ACHN (cell line): ENCODE measurements around the gene GMDS.

Experiments
- DNase-seq: peaks from one replicate; pipeline ENCODE4 v3.0.0-alpha.2; 2015
- in situ Hi-C: cut with HindIII; loops from 2 replicates; pipeline ENCODE4 v1.10.0; 2017; ENCODE audit warnings: low sequenced_read_pairs, low pct_ligation_motif_present, low pct_unique_long_range_greater_than_20kb

Gene GMDS

DNA sequence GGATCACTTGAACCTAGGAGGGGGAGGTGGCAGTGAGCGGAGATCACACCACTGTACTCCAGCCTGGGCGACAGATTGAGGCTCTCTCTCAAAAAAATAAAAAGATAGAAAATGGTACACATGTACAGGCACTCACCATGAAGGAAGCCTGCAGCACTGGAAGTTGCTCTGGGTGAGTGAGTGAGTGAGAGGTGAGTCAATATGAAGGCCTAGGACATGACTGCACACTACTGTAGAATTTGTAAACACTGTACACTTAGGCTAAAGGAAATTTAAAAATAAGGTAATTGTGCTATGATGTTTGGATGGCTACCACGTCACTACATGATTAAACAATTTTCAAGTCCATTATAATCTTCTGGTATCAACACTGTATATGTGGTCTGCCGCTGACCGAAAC is 419.5 kb downstream of the GMDS start:
- DNase-seq, result no peak
- in situ Hi-C loops, result no loop called here

DNA sequence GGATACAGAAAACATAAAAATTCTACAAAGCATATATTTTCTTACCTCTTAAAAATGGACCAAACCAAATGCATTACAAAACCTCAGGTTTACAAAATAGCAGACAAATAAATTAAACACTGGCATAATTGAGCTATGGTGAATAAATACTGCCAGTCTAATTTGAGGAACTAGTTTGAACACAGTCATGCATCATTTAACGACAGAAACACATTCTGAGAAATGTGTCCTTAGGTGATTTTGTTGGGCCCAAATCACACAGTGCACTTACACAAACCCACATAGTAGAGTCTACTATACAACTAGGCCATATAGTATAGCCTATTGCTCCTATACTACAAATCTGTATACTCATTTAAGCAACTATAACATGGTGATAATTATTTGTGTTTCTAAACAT is 420.1 kb downstream of the GMDS start:
- no peak for DNase-seq
- in situ Hi-C loops, result no loop called here

GRCh38 chr6:1821513-1822183 is 423.8 kb downstream of the GMDS start:
- DNase-seq, result no peak
- in situ Hi-C loops, result no loop called here

DNA sequence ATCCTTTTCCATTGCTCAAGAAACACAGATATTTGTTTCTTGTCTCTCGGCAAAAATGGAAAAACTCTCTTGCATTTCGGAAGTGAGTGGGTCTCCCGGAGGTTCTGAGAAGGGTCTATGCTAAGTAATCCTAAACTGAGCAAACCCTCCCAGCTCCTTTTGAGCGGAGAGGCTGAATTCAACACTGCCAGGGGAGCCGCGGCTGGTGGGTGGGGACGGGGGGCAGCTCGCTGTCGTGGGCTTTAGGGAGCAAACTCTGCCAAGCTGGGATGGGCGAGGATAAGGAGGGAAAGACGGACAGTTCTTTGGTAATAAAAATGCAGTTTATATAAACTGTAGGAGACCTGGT is 424.3 kb downstream of the GMDS start:
- DNase-seq, result no peak
- in situ Hi-C loops, result no loop called here

DNA sequence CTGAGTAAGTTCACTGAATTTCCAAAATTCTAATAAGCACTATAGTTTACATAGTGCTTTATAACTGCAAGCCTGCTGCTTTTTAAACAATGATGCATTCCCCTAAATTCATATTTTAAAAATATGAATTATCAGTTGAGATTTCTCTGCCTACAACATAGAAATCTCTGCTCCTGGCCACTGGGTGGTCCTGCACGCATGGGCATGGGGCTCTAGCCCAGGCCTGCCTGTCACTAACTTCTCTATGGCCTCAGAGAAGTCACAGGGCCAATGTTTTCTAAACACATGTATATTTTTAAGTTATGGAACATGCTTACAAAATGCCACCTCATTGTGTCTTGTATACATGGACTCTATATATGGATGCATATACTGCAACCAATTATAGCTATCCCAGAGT is 424.7 kb downstream of the GMDS start:
- in situ Hi-C loops, result no loop called here
- DNase-seq, result no peak

GRCh38 chr6:1820165-1820564 is 425.2 kb downstream of the GMDS start:
- DNase-seq, result no peak
- in situ Hi-C loops, result no loop called here

GRCh38 chr6:1819007-1819406 is 426.4 kb downstream of the GMDS start:
- in situ Hi-C loops, result no loop called here
- no peak for DNase-seq

GRCh38 chr6:1817033-1817761 is 428.2 kb downstream of the GMDS start:
- DNase-seq, result no peak
- in situ Hi-C loops, result no loop called here

- no peak for DNase-seq
- in situ Hi-C loops, result no loop called here
These were observed 429.5 kb downstream of the GMDS start for GRCh38 chr6:1815827-1816452.

GRCh38 chr6:1814279-1814678 is 431.1 kb downstream of the GMDS start:
- no peak for DNase-seq
- in situ Hi-C loops, result no loop called here

GRCh38 chr6:1812487-1812886 is 432.9 kb downstream of the GMDS start:
- in situ Hi-C loops, result no loop called here
- no peak for DNase-seq

DNA sequence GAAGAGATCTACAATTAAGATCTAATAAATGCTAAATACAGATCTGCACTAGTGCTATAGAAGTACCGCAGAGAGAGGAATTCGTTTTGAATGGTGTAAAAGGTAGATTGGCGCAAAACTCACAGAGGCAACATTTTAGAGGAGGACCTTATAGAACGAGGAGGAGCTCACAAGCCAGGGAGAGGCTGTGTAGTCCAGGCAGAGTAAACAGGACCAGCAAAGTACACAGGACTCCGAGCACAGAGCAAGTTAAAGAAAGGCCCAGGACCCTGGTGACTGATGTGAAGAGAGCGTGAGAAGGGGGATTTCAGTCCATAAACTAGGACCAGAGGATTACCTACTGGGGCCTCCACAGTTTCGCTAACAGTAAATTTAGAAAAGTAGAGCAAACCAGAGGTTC is 433.4 kb downstream of the GMDS start:
- in situ Hi-C loops, result no loop called here
- DNase-seq, result no peak

DNA sequence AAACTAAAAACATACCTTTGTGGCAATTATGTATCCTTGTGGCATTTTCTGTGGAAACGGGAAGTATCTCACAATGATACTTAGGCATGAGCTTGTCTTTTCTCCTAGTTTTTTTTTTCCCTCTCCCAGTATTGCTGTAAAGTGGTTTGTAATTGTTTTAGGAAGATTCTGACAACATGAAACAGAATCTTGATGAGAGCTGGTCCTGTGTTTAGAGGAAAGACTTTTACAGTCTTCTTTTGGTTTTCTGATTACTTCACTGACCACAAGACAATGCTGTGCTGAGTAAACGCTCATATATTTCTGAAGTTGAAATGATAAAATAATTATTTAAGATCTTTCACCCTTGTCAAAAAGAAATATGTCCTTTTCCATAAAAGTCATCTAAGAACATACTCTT is 434.5 kb downstream of the GMDS start:
- DNase-seq, result no peak
- in situ Hi-C loops, result no loop called here

GRCh38 chr6:1809291-1809988 is 436.0 kb downstream of the GMDS start:
- DNase-seq, result no peak
- in situ Hi-C loops, result no loop called here

- in situ Hi-C loops, result no loop called here
- no peak for DNase-seq
These were observed 438.5 kb downstream of the GMDS start for GRCh38 chr6:1806935-1807334.

- no peak for DNase-seq
- in situ Hi-C loops, result no loop called here
These were observed 442.7 kb downstream of the GMDS start for GRCh38 chr6:1802491-1803395.

GRCh38 chr6:1801401-1801800 is 444.0 kb downstream of the GMDS start:
- no peak for DNase-seq
- in situ Hi-C loops, result no loop called here

DNA sequence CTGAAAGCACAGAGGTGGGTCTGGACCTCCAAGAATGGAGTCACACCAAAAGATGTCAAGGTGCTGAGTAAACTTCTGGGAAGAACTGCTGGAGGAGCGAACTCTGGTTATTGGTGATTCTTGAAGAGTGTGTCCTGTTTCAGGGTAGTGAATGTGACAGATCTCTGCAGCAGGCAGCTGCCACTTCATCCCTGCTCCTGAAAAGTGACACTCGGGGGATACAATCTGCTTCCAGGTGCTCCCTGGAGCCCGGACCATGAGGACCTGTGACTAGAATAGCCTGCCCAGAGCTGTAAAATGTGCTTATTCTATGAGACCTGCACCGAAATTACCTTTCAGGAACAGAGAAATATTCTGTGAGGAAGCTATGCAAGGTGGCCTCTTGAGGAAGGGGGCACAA is 444.6 kb downstream of the GMDS start:
- no peak for DNase-seq
- in situ Hi-C loops, result no loop called here

DNA sequence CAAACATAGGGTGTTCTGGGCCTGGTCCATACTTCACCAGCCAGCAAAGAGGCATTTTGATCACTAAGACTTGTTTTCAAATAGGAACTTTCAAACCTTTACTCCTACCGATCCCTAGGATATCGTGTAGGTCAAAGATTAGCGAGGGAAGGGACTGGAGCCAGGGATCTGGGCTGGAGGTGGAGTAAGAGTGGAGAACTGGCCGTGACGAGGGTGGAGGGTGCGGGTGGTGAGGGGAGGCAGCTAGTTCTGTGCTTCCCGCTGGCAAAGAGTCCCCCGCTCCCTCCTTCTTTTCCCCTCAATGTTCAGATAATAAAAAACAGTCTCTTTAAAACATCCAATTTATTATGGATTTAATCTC is 446.5 kb downstream of the GMDS start:
- in situ Hi-C loops, result no loop called here
- DNase-seq, result no peak
